Measurements from ENCODE around the gene ZNF738.

The ZNF738 gene

DNA sequence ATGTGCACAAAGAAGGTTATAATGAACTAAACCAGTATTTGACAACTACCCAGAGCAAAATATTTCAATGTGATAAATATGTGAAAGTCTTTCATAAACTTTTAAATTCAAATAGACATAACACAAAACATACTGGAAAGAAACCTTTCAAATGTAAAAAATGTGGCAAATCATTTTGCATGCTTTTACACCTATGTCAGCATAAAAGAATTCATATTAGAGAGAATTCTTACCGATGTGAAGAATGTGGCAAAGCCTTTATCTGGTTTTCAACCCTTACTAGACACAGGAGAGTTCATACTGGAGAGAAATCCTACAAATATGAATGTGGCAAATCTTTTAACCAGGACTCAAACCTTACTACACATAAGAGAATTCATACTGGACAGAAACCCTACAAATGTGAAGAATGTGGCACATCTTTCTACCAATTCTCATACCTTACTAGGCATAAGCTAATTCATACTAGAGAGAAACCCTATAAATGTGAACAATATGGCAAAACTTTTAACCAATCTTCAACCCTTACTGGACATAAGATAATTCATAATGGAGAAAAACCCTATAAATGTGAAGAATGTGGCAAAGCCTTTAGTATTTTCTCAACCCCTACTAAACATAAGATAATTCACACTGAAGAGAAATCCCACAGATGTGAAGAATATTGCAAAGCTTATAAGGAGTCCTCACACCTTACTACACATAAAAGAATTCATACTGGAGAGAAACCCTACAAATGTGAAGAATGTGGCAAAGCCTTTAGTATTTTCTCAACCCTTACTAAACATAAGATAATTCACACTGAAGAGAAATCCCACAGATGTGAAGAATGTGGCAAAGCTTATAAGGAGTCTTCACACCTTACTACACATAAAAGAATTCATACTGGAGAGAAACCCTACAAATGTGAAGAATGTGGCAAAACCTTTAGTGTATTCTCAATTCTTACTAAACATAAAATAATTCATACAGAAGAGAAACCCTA is 64.5 kb downstream of the ZNF738 start:
- DNase-seq: no peak
